Measurements from ENCODE around the gene NHERF2.
"Not testable (repeated sequence)": the region's sequence is repeated elsewhere in the genome, so short reads cannot be mapped to it uniquely, and the experiment has no call there.

NHERF2 gene

GRCh38 chr16:2028146-2028545 is 1.4 kb downstream of the NHERF2 start:
- no peak for DNase-seq (ENCODE audit: low spot score)

GRCh38 chr16:2028620-2029220 is 2.0 kb downstream of the NHERF2 start:
- no peak for DNase-seq (ENCODE audit: low spot score)

- no peak for DNase-seq (ENCODE audit: low spot score)
These were observed 2.6 kb downstream of the NHERF2 start for GRCh38 chr16:2029350-2029749.

GRCh38 chr16:2030036-2030435 is 3.3 kb downstream of the NHERF2 start:
- no peak for DNase-seq (ENCODE audit: low spot score)

GRCh38 chr16:2031081-2031577 is 4.4 kb downstream of the NHERF2 start:
- no peak for DNase-seq (ENCODE audit: low spot score)

DNA sequence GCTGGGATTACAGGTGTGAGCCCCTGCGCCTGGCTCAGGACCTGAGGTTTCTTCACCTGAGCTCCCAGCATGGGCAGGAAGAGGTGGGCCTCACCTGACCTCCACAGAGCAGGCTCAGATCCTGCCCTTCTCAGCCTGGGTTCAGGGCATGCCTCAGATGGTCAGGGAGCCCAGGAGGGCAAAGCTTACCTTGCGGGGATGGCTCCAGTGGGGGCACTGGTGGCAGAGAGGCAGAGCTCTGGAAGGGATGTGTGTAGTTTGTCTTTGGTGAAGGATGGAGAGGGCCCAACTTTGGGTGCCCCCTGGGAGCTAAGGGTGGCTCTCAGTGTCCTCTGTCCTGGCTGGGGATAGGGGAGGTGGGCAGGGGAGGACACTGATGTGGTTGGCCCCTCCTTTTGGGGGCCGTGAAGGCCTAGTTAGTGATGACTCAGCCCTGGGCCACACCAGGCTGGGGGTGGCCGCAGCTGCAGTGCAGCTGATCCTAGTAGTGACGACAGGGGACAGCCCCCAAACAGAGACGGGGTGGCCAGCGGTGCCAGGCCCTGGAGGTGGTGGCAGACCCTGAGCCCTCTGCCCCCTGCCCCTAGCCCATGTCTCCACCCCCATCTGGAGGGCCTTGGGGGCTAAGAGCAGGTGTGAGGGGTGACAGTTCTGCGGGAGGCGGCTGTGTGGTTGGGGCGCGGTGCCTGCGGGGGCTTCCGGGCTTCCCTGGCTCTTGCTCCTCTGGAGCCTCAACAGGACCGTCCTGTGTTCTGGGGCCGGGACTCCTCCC is 5.8 kb downstream of the NHERF2 start:
- DNase-seq (ENCODE audit: low spot score) = no peak

DNA sequence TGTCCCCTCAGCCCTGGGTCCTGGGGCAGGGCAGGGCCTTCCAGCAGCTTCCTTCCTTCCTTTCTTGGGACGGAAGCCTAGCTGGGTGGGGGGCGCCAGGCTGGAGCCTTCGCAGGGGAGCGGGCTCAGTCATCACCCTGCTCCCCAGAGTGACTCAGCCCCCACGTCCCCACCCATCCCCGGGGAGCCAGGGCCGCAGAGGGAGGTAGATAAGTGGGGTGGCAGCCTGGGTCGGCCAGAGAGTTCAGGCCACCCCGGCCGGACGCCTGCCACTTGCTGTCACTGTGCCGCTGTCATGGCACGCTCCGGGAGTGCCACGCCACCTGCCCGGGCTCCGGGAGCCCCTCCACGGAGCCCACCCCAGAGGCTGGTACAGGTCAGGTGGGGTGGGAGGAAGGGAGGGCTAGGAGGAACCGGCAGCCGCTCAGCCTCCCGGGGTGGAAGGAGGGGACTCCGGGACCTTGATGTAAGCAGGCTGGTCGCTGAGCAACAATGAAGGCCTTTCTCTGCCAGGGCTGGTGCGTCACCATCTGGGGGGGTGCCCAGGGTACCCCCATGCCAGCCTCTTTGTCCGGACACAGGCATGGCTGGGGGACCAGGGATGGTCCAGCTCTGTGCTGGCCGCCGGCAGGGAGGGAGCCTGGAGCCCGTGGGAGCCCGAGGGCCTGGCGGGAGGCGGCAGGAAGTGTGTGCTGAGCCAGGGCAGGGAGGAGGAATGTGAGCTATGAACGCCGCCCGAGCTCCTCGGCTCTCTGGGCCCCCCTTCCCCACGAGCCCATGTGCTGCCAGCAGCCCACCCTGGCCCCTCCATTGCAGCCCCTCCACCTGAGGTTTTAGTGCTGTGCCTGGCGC is 6.6 kb downstream of the NHERF2 start:
- DNase-seq (ENCODE audit: low spot score) = no peak

DNA sequence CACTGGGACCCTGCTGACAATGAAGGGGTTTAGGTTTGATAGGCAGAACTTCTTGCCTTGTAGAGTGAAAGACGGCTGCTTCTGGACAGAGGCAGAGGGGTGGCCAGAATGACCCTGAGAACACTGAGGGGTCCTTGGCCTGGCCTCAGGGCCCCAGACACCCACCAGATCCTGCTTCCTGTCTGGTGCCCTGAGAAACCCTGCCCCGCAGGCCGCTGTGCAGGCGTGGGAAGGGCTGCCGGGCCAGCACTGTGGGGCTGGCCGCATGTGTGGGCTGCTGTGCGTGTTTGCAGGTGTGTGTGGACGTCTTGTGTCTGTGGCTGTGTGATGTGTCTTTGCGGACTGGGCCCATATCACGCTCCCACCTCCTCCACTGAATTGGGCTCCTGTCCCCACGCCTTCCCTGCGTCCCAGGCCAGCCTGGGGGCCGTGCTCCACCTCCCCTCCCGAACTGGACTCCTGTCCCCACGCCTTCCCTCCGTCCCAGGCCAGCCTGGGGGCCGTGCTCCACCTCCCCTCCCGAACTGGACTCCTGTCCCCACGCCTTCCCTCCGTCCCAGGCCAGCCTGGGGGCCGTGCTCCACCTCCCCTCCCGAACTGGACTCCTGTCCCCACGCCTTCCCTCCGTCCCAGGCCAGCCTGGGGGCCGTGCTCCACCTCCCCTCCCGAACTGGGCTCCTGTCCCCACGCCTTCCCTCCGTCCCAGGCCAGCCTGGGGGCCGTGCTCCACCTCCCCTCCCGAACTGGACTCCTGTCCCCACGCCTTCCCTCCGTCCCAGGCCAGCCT is 7.4 kb downstream of the NHERF2 start:
- DNase-seq (ENCODE audit: low spot score) = not testable (repeated sequence)

DNA sequence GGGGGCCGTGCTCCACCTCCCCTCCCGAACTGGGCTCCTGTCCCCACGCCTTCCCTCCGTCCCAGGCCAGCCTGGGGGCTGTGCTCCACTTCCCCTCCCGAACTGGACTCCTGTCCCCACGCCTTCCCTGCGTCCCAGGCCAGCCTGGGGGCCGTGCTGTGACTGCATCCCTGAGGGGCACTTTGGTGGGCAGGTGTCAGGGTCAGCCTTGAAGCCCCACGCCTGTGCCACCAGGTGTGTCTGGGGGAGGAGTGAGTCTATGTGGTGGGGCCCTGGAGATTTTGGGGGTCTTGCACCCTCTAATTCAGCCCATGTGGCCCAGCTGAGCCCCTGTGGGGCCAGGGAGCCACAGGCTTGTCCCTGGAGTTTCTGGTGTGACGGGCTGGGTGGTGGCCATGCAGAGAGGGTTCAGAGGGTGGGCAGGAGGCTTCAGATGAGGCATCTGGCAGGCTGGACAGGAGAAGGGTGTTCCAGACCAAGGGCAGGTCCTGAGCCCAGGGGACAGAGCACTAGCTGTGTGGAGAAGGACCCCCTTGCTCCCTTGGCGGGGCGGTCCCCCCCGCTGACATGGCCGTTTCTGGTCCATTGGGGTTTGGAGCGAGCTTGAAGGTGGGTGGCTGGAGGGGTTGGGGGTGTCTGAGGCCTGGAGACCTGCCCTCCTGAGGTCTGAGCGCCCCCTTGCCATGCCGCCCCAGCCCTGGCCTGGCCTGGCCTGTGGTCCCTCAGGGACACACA is 8.2 kb downstream of the NHERF2 start:
- no peak for DNase-seq (ENCODE audit: low spot score)

DNA sequence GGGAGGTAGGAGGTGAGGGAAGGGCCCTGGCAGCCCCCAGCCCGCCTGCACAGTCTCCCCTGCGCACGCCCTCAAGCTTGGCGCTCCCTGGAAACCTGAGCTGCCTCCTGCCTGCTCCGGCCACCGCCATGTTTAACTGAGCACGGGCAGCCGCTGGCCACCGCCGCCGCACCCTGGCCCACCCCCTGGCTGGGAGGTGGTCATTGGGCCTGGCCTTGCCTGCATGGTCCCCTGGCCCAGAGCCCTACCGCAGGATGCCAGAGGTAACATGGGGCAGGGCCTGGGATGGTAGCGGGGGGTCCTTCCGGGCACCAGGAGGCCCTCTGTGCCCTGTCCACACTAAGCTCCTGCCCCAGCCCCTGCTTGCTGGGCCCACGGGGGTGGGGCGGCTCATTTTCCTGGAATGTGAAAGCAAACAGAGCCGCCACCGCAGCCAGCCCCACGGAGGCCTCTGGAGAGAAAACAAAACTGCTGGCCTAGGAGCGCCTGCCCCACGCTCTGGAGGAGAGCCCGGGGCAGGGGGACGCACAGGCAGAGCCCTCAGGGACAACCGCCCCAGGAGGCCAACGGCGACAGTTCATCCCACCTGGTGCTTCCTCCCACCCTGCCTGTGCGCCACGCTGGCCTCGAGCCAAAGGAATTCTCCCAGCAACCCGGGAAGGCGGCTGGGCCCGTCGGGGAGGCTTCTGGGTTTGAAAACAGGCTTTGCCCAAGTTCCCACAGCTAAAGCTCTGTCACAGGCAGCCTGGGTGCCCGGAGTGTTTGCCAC is 8.9 kb downstream of the NHERF2 start:
- DNase-seq (ENCODE audit: low spot score) = no peak

DNA sequence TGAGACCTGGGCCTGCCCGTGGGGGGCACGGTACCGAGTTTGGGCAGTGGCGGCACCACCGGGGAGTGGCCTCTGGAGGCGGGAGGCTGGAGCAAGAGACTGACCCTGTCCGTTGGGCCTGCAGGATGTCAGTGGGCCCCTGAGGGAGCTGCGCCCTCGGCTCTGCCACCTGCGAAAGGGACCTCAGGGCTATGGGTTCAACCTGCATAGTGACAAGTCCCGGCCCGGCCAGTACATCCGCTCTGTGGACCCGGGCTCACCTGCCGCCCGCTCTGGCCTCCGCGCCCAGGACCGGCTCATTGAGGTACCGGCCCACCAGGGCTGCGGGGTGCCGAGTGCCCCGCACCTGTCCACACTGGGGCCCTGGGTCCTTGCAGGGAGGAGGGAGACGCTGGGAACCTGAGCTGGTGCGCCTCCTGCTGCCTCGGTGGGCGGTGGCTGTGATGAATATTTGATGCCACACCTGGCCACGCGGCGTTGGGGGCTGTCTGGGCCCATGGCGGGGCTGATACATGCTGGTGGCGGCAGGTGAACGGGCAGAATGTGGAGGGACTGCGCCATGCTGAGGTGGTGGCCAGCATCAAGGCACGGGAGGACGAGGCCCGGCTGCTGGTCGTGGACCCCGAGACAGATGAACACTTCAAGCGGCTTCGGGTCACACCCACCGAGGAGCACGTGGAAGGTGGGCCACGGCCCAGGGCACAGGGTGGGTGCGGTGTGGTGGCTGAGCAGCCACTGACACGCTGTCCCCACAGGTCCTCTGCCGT is 9.7 kb downstream of the NHERF2 start:
- DNase-seq (ENCODE audit: low spot score) = no peak

GRCh38 chr16:2037115-2037514 is 10.4 kb downstream of the NHERF2 start:
- DNase-seq (ENCODE audit: low spot score) = no peak

DNA sequence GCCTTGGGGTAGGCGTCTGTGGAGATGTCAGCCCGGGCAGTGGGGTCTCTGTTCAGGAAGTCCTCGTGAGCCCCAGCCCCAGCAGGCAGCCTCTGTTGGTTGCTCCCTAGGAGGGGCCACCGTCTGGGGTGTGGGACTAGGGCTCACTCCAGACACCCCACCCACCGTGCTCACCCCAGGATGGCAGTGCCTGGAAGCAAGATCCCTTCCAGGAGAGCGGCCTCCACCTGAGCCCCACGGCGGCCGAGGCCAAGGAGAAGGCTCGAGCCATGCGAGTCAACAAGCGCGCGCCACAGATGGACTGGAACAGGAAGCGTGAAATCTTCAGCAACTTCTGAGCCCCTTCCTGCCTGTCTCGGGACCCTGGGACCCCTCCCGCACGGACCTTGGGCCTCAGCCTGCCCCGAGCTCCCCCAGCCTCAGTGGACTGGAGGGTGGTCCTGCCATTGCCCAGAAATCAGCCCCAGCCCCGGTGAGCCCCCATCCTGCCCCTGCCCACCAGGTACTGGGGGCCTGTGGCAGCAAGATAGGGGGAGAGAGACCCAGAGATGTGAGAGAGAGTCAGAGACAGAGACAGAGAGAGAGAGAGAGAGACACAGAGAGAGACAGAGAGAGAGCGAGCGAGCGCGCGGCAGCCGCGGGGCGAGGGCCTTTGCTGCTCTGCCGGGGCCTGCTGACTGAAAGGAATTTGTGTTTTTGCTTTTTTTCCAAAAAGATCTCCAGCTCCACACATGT is 11.1 kb downstream of the NHERF2 start:
- DNase-seq (ENCODE audit: low spot score) = no peak

DNA sequence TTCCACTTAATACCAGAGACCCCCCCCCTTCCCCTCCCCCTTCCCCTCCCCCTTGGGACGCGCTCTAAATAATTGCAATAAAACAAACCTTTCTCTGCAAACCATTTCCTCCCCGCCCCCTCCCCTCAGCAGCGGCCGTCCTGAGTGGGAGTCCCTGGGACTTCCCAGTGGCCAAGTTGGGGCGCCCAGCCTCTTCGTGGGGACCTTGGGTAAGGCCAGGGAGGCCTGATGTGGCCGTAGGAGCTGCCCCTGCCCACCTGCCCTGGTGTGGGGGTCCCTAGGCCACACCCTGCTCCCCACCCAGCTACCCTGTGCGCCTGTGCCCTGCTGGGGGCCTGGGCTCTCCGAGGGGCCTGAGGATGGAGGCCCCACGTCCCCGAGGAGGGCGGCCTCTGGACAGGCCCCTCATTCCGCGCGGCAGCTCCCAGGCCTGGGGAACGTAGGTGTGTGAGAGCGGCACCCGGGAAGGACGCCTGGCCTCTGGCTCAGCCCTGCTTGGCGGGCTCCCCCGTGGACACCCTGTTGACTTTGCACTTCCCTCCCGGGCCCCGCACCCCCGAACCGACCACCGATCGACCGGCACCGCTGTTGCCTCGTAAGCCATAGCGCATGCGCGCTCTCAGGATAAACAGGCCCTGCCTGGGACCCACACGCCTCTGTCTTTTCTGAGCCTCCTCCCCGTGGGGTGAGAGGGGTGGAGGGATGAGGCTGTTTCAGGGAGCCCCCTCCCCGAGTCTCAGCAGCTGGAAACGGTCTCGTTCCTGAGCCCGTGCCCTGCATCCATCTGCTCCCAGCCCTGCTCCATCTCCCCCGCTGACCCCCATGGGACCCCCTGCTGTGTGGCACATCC is 11.9 kb downstream of the NHERF2 start:
- no peak for DNase-seq (ENCODE audit: low spot score)

- DNase-seq (ENCODE audit: low spot score) = no peak
These were observed 12.8 kb downstream of the NHERF2 start for GRCh38 chr16:2039274-2040031.

DNA sequence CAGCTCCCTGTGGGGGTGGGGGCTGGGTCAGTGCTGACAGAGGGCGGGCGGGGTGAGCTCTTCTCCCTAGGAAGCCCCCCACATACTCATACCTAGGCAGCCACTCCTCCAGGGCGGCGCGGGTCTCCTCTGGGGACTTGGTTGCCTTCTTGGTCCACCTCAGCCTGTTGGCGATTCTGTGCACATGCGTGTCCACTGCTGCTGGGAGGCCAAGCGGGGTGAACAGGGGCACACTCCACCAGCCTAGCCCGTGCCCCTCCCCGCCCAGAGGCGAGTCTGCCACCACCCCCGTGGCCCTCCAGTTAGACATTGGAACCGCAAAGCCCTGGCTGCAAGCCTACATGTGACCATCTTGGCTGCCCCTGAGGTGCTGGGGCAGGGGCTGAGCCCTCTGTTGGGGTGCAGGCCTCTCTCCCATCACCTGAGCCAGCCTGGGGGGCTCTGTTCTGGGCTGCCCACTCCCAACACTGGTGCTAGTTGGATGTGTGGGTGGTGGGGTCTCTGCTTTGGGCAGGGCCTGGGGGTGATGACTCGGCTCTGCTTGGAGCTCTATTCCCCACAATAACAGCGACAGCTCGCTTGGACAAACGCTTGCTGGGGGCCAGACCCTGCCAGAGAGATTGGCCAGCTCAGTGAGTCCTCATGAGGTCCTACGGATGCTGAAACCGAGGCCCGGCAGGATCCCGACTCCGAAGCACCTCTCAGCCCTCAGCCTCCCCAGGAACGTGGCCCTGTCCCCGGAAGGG is 13.5 kb downstream of the NHERF2 start:
- DNase-seq (ENCODE audit: low spot score) = no peak
